HL-60 (cell line): ENCODE measurements around the gene RGS14.

Experiments used
- DNase-seq, 2 experiments: peaks; one replicate each; pipeline ENCODE4 v3.0.0-alpha.2; 2010 to 2020; ENCODE audit warnings: low read depth in 1 of 2, low spot score in 1 of 2
- H3K27ac ChIP-seq: fragments of 250-450 bp; sonication (Bioruptor Pico); replicated peaks from 2 replicates; pipeline ENCODE4 v1.5.1; 2020; ENCODE audit warnings: mild to moderate bottlenecking, moderate library complexity
- H3K27me3 ChIP-seq: fragments of 250-450 bp; sonication (Bioruptor Pico); 2 replicates; pipeline ENCODE4 v1.5.1; 2021; ENCODE audit warnings: mild to moderate bottlenecking, moderate library complexity; ENCODE audit not compliant: insufficient read depth, poor library complexity, severe bottlenecking
- H3K4me3 ChIP-seq: replicated peaks from 2 replicates; pipeline ENCODE4 v1.5.1; 2011; ENCODE audit warnings: mild to moderate bottlenecking, control low read depth, low read length; ENCODE audit not compliant: insufficient read depth
- CTCF ChIP-seq: IDR thresholded peaks from one replicate; pipeline ENCODE4 v1.5.1; 2011; ENCODE audit warnings: low read length, control low read depth, inconsistent platforms; ENCODE audit not compliant: insufficient read depth
- GABPA ChIP-seq: IDR thresholded peaks from 2 replicates; pipeline ENCODE4 v1.6.1; 2012; ENCODE audit warnings: low read depth
- POLR2AphosphoS5 ChIP-seq: IDR thresholded peaks from 2 replicates; pipeline ENCODE4 v1.6.1; 2012; ENCODE audit warnings: low read depth
- REST ChIP-seq: IDR thresholded peaks from 2 replicates; pipeline ENCODE4 v1.6.1; 2012; ENCODE audit warnings: low read depth; ENCODE audit not compliant: insufficient replicate concordance
- SPI1 ChIP-seq: IDR thresholded peaks from 2 replicates; pipeline ENCODE4 v1.6.1; 2012; ENCODE audit warnings: low read depth, mild to moderate bottlenecking, borderline replicate concordance

RGS14 gene

GRCh38 chr5:177310332-177310731, 47.4 kb upstream of the RGS14 start:
- H3K27ac ChIP-seq, result no peak overlapping the region
- no peak for DNase-seq
- H3K27me3 ChIP-seq, result no peaks in the 10 kb centered on the region
- H3K4me3 ChIP-seq, result peak overlapping the region; percentile 74
- TF ChIP-seq CTCF, result no peak
- TF ChIP-seq REST, result no peak
- TF ChIP-seq GABPA, result no peak
- TF ChIP-seq SPI1, result no peak
- TF ChIP-seq POLR2AphosphoS5, result no peak

GRCh38 chr5:177310757-177311391, 46.9 kb upstream of the RGS14 start:
- peak; percentile 72 to 89 for DNase-seq
- Histone ChIP-seq H3K27me3 (no peaks in the 10 kb centered on the region), H3K4me3 (peak overlapping the region; percentile 74), H3K27ac (peak overlapping the region; percentile 90; the same call in 1 of the 2 replicates)
- TF ChIP-seq SPI1, result peak; percentile 37; the same call in 1 of the 2 replicates
- TF ChIP-seq GABPA, result no peak
- TF ChIP-seq POLR2AphosphoS5, result peak; percentile 78
- no peak for TF ChIP-seq REST
- no peak for TF ChIP-seq CTCF

GRCh38 chr5:177311392-177311722, 46.4 kb upstream of the RGS14 start:
- Histone ChIP-seq H3K4me3 (peak overlapping the region; percentile 74), H3K27ac (peak overlapping the region; percentile 90), H3K27me3 (no peaks in the 10 kb centered on the region)
- TF ChIP-seq POLR2AphosphoS5, result no peak
- no peak for TF ChIP-seq SPI1
- no peak for TF ChIP-seq REST
- TF ChIP-seq CTCF, result no peak
- no peak for TF ChIP-seq GABPA
- DNase-seq, result no peak
